GM12878 (cell line): ENCODE measurements around the gene MBD3L2B.
"Not testable (repeated sequence)": the region's sequence is repeated elsewhere in the genome, so short reads cannot be mapped to it uniquely, and the experiment has no call there.

Source experiments
- ATF2 ChIP-seq: IDR thresholded peaks from 2 replicates; pipeline ENCODE4 v1.6.1; 2012; ENCODE audit warnings: low read length, inconsistent platforms
- CEBPB ChIP-seq, 2 experiments: fragments of 150-350 bp in 1 of 2; IDR thresholded peaks; 2 replicates each; pipeline ENCODE4 v1.6.1; 2012 to 2014; ENCODE audit warnings: low read depth in 2 of 2, low read length in 2 of 2, borderline replicate concordance in 1 of 2, inconsistent platforms in 1 of 2
- CTCF ChIP-seq, 3 experiments: IDR thresholded peaks in 2 of 3; conservative IDR thresholded peaks in 1 of 3; 2 replicates each; pipeline ENCODE4 v1.5.1; 2011; ENCODE audit warnings: low read depth in 3 of 3, low read length in 3 of 3, mild to moderate bottlenecking in 3 of 3, control low read depth in 2 of 3, moderate library complexity in 2 of 3, inconsistent platforms in 1 of 3, mixed read lengths in 1 of 3; ENCODE audit not compliant: control insufficient read depth in 2 of 3, insufficient read depth in 1 of 3; ENCODE audit errors: extremely low read depth in 1 of 3
- FOS ChIP-seq: IDR thresholded peaks from 3 replicates; pipeline ENCODE4 v1.6.1; 2011; ENCODE audit warnings: borderline replicate concordance; ENCODE audit not compliant: insufficient read length; ENCODE audit errors: extremely low read depth
- HDAC6 ChIP-seq: fragments of 200-600 bp; sonication (generic); IDR thresholded peaks from one replicate; pipeline ENCODE4 v1.8.0; 2017; ENCODE audit warnings: antibody characterized with exemption; ENCODE audit not compliant: unreplicated experiment
- USF2 ChIP-seq: IDR thresholded peaks from 2 replicates; pipeline ENCODE4 v1.6.1; 2011; ENCODE audit warnings: low read depth, low read length, improper control_type of control experiment, borderline replicate concordance
- ZNF622 ChIP-seq: fragments of 450-650 bp; IDR thresholded peaks from 2 replicates; pipeline ENCODE4 v1.6.1; 2017; ENCODE audit warnings: mild to moderate bottlenecking, inconsistent platforms

GRCh38 chr19:7049021-7049420 is 27.8 kb upstream of the MBD3L2B start, which contains the start of gene MBD3L2:
- TF ChIP-seq ATF2; CTCF (IDR thresholded peaks at IDR 0.05 in 2 of 3, conservative IDR thresholded peaks at IDR 0.05 in 1 of 3; ENCODE audit: control insufficient read depth in 2 of 3, extremely low read depth in 1 of 3, insufficient read depth in 1 of 3, low read depth in 3 of 3, low read length in 3 of 3); CEBPB (IDR thresholded peaks at IDR 0.05; ENCODE audit: borderline replicate concordance in 1 of 2, low read depth in 2 of 2, low read length in 2 of 2); ZNF622; HDAC6; FOS; USF2: not testable (repeated sequence)
